Ascending aorta (tissue), 2 donors: ENCODE data around the gene LCE3E. TPM values are rescaled to one million over a fixed set of nuclear protein-coding genes. Genes with fewer than 3 reads are reported as not detected.

Experiments
- DNase-seq, 2 donors: peaks; one replicate each; pipeline ENCODE4 v3.0.0-alpha.2; 2019; ENCODE audit warnings: low spot score in 2 of 2
- H3K27ac ChIP-seq, 2 donors: fragments of 200-600 bp; sonication (generic); one replicate each; pipeline ENCODE4 v1.5.1; 2016 to 2017; ENCODE audit warnings: mild to moderate bottlenecking in 1 of 2
- H3K27me3 ChIP-seq: fragments of 200-600 bp; sonication (generic); one replicate; pipeline ENCODE4 v1.5.1; 2017
- H3K36me3 ChIP-seq, 2 donors: fragments of 200-600 bp; sonication (generic); one replicate each; pipeline ENCODE4 v1.5.1; 2016
- H3K4me1 ChIP-seq, 2 donors: fragments of 200-600 bp; sonication (generic); one replicate each; pipeline ENCODE4 v1.5.1; 2016 to 2017; ENCODE audit warnings: mild to moderate bottlenecking in 1 of 2
- H3K4me3 ChIP-seq, 2 donors: fragments of 200-600 bp; sonication (generic); one replicate each; pipeline ENCODE4 v1.5.1; 2016 to 2017; ENCODE audit warnings: mild to moderate bottlenecking in 1 of 2
- H3K9me3 ChIP-seq, 2 donors: fragments of 200-600 bp; sonication (generic); one replicate each; pipeline ENCODE4 v1.5.1; 2016
- intact Hi-C: fragments of 100-400 bp; cut with DNase I; formaldehyde crosslinking; loops from one replicate; pipeline ENCODE4 v1.15.1; 2023
- total RNA-seq: library from RNA; depleted of rRNA; stranded (reverse); fragments of >200 nt; gene quantifications from one replicate; pipeline ENCODE4 v1.1.0, GENCODE V29; 2016
- TF ChIP-seq, protein P1 (sequence below), 3 experiments: fragments of 200-600 bp in 2 of 3; fragments of 450-650 bp in 1 of 3; sonication (generic) in 2 of 3; IDR thresholded peaks; one replicate each; pipeline ENCODE4 v1.5.1; 2016 to 2019; ENCODE audit warnings: antibody characterized with exemption in 3 of 3, mild to moderate bottlenecking in 1 of 3, moderate library complexity in 1 of 3

The LCE3E gene
- total RNA-seq, 1 donor from 2014 or later = not detected

DNA sequence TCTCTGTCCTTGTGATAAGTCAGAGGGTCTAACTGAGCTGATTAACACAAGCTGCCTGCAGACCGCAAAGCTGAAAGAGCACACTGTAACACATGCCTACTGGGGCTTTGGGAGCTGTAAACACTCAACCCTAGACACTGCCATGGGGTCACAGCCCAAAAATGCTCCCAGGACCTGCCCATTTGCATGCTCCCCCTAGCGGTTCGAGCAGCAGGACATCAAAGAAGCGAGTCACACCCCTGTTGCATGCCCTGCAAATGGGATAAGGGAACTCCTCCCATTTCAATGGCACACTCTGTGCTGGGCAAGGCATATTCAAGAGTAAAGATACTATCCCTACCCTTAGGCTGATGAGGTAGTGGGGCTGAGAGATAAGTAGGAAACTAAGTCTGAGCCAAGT, 22.8 kb downstream of the LCE3E start:
- no peak overlapping the region for H3K27ac ChIP-seq
- H3K4me3 ChIP-seq = no peak overlapping the region
- H3K9me3 ChIP-seq = no peaks in the 10 kb centered on the region
- TF ChIP-seq, protein P1, sequence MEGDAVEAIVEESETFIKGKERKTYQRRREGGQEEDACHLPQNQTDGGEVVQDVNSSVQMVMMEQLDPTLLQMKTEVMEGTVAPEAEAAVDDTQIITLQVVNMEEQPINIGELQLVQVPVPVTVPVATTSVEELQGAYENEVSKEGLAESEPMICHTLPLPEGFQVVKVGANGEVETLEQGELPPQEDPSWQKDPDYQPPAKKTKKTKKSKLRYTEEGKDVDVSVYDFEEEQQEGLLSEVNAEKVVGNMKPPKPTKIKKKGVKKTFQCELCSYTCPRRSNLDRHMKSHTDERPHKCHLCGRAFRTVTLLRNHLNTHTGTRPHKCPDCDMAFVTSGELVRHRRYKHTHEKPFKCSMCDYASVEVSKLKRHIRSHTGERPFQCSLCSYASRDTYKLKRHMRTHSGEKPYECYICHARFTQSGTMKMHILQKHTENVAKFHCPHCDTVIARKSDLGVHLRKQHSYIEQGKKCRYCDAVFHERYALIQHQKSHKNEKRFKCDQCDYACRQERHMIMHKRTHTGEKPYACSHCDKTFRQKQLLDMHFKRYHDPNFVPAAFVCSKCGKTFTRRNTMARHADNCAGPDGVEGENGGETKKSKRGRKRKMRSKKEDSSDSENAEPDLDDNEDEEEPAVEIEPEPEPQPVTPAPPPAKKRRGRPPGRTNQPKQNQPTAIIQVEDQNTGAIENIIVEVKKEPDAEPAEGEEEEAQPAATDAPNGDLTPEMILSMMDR (IDR thresholded peaks at IDR 0.05) = no peak
- DNase-seq = no peak
- H3K36me3 ChIP-seq = no peaks in the 10 kb centered on the region
- H3K4me1 ChIP-seq = no peaks in the 10 kb centered on the region
- intact Hi-C loops = no loop called here
- H3K27me3 ChIP-seq = no peaks in the 10 kb centered on the region

DNA sequence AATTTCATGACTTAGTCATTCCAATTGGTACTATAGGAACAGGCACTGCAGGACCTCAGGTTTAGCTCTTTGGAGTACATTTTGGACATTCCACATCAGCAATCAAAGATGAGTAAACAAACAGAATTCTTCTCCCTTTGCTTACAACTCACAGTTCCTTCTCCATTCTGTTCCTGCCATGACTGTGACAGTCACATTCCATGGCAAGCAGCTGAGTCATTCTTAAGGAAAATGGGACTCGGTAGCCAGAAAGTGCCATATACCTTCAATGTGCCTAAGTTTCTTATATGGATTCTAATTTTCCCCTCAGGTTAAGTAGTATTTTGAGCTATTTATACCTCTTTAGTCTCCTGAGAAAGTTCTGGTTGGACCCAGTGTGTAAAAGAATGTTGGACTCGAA, 26.7 kb downstream of the LCE3E start:
- no peaks in the 10 kb centered on the region for H3K36me3 ChIP-seq
- H3K9me3 ChIP-seq = no peaks in the 10 kb centered on the region
- DNase-seq = no peak
- no peaks in the 10 kb centered on the region for H3K27me3 ChIP-seq
- H3K4me1 ChIP-seq = no peaks in the 10 kb centered on the region
- intact Hi-C loops = no loop called here
- no peak overlapping the region for H3K4me3 ChIP-seq
- H3K27ac ChIP-seq = no peak overlapping the region
- TF ChIP-seq, protein P1 (IDR thresholded peaks at IDR 0.05) = no peak

DNA sequence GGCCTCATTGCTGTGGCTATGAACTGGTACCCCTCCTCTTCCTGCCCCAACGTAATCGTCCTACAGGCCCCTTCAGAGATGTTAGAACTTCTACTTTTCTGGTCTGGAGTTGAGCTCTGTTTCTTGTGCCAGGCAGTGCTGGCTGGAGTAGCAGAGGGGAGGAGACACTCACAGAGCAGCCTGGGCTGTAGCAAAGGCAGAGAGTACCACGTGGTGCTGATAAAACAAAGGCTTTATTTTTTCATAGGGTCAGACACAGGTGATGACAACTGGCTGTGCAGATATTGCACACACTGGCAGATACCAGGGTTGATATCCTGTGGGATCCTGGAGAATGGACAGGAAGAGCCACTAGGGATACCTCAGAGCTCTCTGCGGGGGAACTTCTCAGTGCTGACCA, 29.1 kb downstream of the LCE3E start:
- intact Hi-C loops = no loop called here
- H3K36me3 ChIP-seq = no peaks in the 10 kb centered on the region
- H3K9me3 ChIP-seq = no peaks in the 10 kb centered on the region
- no peak for DNase-seq
- no peaks in the 10 kb centered on the region for H3K4me1 ChIP-seq
- H3K27me3 ChIP-seq = no peaks in the 10 kb centered on the region
- no peak overlapping the region for H3K4me3 ChIP-seq
- TF ChIP-seq, protein P1 (IDR thresholded peaks at IDR 0.05) = no peak
- no peak overlapping the region for H3K27ac ChIP-seq

DNA sequence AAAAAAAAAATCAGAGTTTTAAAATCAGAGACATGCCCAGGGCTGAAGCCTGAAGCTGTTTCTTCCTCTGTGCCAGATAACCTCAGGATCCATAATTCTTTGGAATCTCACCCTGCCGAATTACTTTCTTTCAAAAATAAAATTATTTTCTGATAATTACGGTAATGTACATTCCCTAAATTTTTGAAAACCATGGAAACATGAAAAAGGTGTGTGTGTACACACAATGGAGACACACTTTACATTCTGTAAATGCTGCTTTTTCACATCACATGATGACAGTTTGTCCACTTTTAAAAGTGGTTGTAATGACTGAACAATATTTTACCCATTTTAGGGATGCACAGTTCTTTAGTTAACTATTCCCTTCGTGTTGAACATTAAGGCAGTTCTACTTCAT, 30.8 kb downstream of the LCE3E start:
- Histone ChIP-seq H3K9me3 (no peaks in the 10 kb centered on the region), H3K36me3 (no peaks in the 10 kb centered on the region), H3K27ac (no peak overlapping the region), H3K27me3 (no peaks in the 10 kb centered on the region), H3K4me3 (no peak overlapping the region), H3K4me1 (no peaks in the 10 kb centered on the region)
- TF ChIP-seq, protein P1 (IDR thresholded peaks at IDR 0.05) = no peak
- intact Hi-C loops = no loop called here
- no peak for DNase-seq

DNA sequence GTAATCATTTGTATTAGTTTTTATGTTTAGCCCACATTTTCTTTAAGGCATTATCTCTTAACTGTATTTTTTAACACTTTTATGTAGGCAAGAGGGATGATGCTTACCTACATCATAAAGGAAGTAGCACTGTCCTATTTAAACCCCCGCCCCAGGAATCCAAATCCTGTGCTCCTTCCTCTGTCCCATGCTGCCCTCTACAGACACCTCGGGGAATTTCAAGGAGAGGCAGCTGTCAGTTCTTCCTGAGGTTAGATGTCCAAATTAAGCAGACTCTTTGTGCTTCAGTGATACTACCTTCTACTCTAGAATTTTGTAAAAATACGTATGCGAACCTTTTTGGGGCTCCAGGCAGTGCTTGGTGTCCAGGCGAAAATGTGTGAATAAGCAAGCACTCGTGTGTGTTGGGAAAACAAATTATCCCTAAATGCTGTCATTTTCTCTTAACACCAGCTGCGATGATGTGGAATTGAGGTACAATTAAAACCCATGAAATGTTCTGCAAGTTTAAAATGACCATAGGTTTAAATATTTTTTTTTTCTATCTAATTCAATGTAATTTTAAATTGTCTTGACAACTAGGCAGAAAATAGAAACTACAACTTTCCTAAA, 33.1 kb downstream of the LCE3E start:
- no peak overlapping the region for H3K27ac ChIP-seq
- H3K9me3 ChIP-seq = no peaks in the 10 kb centered on the region
- no peak overlapping the region for H3K4me3 ChIP-seq
- H3K4me1 ChIP-seq = no peaks in the 10 kb centered on the region
- intact Hi-C loops = no loop called here
- TF ChIP-seq, protein P1 (IDR thresholded peaks at IDR 0.05) = peak in 1 of 3 experiments; percentile 33
- no peak for DNase-seq
- H3K36me3 ChIP-seq = no peaks in the 10 kb centered on the region
- H3K27me3 ChIP-seq = no peaks in the 10 kb centered on the region
